T-helper 22 cell (primary cell): ENCODE data around the gene FSTL3.
"Not testable (repeated sequence)": the region's sequence is repeated elsewhere in the genome, so short reads cannot be mapped to it uniquely, and the experiment has no call there.

Experiments
- DNase-seq: peaks from one replicate; pipeline ENCODE4 v3.0.0-alpha.2; 2020; ENCODE audit warnings: low read depth

The FSTL3 gene

DNA sequence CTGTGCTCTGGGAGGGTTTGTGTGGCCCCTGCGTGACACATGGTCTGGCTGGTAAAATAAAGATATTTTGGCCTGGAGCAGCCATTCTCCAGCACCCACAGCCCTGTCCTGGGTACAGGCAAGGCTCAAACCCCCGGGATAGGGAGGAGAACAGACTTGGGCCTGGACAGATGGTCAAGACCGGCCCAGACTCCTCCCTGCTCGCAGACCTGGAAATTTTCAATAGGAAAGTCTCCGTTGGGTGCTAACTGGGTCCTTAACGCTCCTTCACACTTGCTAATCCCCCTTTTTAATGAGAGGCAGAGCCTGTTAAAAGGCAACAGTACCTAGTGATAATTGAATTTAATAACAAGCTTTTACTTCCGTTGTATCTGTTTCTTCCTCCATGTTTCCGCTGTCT, 35.1 kb downstream of the FSTL3 start:
- DNase-seq: no peak

DNA sequence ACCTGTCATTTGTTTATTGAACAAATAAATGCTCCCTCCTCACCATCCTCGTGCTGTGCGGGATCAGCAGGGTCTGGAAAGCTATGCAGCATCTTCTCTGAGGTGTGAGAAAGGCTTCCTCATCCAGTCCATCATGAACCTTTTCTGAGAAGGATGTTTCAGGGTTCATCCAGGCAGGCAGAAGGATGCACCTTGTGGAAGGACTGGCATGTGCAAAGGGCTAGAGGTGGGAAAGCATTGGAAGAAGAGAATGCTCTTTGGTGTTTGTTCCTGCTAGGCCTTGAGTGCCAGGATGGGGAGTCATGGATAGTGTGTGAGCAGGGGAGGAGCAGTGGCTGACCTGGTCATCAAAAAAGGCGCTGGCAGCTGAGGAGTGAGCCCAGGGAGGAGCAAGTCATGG, 39.2 kb downstream of the FSTL3 start:
- no peak for DNase-seq

GRCh38 chr19:718251-718951, 42.2 kb downstream of the FSTL3 start:
- no peak for DNase-seq

GRCh38 chr19:718991-719512, 42.9 kb downstream of the FSTL3 start:
- DNase-seq: no peak

- no peak for DNase-seq
Measured at GRCh38 chr19:719636-720344, 43.6 kb downstream of the FSTL3 start.

DNA sequence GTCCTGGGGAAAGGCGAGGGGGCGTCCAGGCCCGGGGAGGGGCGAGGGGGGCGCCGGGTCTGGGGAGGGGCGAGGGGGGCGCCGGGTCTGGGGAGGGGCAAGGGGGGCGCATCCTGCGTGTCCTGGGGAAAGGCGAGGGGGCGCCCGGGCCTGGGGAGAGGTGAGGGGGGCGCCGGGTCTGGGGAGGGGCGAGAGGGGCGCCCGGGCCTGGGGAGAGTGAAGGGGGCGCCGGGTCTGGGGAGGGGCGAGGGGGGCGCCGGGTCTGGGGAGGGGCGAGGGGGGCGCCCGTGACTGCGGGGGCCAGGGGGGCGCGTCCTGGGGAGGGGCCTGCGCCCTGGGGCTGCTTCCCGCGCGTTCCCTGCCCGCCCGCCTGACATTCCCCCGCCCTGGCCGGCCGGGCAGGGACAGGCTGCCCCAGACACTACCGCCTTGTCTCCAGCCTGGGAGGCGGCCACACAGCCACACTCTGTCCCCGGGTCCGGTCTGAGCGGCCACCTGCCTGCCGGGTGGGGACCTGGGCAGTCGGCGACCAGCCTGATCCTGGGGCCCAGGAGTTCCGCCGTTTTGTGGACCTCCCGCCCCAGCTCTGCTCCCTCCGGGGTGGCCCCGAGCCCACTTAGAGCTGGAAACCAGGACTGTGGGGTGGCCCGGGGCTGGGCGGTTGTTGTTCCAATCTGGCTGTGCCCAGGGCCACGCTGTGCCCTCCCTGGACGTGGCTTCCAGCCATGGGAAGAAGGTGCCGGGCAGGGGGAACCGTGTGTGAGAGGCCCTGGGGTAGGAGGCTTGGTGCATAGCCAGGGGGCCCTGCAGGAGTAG, 44.4 kb downstream of the FSTL3 start:
- no peak for DNase-seq

GRCh38 chr19:722553-723101, 46.4 kb downstream of the FSTL3 start:
- DNase-seq: no peak

GRCh38 chr19:723247-723646, 47.1 kb downstream of the FSTL3 start:
- no peak for DNase-seq

DNA sequence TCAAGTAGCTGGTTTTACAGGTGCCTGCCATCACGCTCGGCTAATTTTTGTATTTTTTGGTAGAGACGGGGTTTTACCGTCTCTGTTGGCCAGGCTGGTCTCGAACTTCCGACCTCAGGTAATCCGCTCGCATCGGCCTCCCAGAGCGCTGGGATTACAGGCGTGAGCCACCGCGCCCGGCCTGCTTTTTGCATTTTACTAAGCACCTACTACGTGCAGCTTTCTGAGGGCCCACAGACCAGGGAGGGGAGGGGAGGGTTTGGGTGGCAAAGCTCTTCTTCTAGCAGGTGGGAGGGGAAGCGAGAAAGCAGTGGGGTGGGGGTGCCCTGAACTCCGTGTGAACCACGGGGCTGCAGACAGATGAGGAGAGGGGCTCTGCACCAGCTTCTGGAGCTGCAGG, 47.5 kb downstream of the FSTL3 start:
- DNase-seq: no peak

- DNase-seq: no peak
Measured at GRCh38 chr19:725461-726089, 49.4 kb downstream of the FSTL3 start.

DNA sequence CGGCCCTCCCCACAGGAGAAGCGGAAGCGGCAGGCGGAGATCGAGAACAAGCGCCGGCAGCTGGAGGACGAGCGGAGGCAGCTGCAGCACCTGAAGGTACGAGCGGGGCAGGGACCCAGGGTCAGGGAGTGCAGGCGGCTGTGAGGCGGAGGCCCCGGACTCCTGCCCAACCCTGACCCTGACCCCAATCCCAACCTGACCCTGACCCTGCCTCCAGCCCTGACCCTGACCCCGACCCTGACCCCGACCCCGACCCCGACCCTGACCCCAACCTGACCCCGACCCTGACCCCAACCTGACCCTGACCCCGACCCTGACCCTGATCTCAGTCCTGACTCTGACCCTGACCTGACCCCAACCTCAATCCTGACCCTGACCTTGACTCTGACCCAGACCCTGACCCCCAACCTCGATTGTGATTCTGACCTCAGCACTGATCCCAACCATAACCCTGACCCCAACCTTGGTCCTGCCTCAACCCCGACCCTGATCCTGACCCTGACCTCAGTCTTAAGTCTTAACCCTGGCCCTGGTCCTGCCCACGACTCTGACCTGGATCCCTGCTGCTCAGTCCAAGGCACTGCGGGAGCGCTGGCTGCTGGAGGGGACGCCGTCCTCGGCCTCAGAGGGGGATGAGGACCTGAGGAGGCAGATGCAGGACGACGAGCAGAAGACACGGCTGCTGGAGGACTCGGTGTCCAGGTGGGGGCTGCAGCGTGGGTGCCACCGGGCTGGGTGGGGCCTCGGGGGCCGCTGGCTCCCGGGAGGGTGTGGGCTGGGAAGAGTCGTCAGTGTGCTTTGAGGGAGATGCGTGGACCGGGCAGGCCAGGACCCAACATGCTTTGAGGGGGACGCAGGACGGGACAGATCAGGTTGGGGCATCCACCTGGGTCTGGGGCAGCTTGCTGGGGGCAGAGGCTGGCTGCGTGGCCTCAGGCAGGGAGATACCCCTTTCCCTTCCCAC, 51.1 kb downstream of the FSTL3 start:
- no peak for DNase-seq

DNA sequence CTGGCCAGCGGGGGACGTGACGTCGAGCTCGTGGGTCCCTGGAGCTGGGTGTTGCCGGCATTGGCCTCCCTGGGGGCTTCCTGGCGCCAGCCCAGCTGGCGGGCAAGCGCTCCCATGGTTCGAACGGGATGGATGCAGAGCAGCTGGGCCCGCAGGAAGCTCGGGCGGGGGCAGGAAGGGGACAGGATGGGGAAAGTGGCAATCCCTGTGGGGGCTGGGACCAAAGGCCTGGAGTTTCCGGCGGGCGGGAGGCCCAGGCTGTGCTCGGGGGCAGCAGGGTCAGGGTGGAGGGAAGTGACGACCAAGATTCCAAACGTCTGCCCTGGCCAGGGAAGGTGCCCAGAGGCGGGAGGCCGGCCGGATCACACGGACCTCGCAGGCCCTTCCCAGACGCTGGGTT, 51.8 kb downstream of the FSTL3 start:
- no peak for DNase-seq

DNA sequence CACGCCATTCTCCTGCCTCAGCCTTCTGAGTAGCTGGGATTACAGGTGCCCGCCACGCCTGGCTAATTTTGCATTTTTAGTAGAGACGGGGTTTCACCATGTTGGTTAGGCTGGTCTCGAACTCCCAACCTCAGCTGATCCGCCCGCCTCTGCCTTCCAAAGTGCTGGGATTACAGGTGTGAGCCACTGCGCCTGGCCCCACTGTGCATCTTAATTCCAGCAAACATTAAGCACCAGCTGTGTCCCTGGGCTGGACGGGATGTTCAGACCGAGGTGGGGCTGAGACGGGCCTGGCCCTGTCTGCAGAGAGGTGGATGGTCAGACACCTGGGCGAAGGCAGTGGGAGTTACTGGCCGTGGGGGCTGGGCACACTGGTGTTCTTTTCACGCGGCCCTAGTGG, 53.4 kb downstream of the FSTL3 start:
- not testable (repeated sequence) for DNase-seq

DNA sequence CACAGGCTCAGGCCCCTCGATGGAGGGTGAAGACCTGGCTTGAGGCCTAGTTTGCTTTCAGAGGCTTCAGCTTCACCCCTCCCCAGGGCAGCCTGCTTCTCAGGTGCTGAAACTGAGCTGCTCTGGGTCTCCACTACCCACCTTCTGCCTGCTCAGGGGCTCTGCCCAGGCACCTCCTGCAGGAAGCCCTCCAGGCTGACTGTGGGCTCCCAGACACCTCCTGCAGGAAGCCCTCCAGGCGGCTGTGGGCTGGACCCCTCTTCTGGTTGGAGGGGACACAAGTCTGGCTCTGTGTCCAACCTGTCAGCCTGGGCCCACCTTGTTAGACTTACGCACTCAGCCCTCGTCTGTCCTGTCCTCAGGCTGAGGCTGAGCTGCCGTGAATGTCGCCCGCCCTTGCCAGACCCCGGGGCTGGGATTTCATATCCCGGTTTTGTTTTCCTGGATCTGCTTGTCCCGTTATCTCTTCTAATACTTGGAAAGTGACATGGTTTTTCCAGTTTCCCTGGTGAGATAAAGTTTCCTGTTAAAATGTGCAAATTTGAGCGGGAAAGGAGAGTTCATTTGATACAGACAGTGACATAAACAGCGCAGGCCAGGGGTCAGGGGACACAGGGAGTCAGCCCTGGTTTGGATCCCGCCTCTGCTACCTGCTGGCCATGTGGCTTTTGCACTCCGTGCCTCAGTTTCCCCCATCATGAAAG, 53.9 kb downstream of the FSTL3 start:
- DNase-seq: no peak

DNA sequence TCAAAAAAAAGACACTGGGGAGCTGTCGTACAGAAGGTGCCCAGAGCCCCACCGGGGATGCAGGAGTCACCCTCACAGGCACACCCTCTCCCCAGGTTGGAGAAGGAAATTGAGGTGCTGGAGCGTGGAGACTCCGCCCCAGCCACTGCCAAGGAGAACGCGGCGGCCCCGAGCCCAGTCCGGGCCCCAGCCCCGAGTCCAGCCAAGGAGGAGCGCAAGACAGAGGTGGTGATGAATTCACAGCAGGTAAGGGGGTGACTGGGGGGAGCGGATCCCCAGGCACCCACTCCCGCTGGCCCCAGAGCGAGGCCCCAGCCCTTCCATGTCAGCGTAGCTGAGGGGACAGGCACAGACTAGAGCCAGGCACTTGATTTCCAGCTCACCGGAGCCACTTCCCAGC, 54.8 kb downstream of the FSTL3 start:
- DNase-seq: no peak

DNA sequence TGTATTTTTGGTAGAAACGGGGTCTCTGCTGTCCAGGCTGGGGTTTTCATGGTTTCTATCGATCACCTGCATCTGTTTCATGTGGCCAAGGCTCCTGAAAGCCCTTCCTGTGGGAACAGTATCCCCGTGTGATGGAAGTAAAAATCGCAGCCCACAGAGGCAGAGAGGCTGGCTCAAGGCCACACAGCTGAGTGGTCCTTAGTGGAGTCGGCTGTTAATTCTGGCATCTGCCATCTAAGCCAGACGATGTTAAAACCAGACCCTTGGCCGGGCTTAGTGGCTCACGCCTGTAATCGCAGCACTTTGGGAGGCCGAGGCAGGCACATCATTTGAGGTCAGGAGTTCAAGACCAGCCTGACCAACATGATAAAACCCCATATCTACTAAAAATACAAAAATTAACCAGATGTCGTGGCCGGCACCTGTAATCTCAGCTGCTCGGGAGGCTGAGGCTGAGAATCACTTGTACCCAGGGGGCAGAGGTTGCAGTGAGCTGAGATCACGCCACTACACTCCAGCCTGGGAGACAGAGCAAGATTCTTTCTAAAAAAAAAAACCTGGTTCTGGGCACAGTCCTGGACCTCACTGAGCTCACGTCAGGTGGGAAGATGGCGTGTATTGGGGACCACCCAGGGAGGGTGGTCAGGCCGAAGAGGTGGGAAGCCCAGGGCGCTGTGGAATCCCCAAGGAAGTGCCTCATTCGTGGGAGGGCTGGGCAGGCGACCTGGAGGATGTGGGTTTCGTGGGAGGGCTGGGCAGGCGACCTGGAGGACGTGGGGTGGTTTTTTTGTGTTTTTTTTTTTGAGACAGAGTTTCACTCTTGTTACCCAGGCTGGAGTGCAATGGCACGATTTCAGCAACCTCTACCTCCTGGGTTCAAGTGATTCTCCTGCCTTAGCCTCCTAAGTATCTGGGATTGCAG, 56.2 kb downstream of the FSTL3 start:
- DNase-seq: no peak
